Measurements from ENCODE around the gene C2CD4D. TPM values are rescaled to one million over a fixed set of nuclear protein-coding genes. Genes with fewer than 3 reads are reported as not detected.

Gene C2CD4D
- total and polyA plus RNA-seq, 8 donors: 0.26 to 0.92 (median 0.52) TPM

DNA sequence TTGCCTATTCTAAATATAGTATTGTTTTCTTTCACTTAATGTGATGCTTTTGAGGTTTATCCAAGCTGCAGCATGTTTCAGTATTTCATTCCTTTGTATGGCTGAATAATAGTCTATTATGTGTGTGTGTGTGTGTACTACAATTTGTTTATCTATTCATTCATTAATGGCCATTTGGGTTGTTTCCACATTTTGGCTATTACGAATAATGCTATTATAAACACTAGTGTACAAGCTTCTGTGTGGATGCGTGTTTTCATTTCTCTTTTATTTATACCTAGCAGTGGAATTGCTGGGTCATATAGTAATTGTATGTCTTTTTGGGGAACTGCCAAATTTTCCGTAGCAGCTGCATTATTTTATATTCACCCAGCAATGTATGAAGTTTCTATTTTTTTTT, 28.9 kb upstream of the C2CD4D start:
- H3K9me3 ChIP-seq: no peaks in the 10 kb centered on the region
- peaks cover 0 to 3% of the 10 kb centered on the region in 2 donors for H3K36me3 ChIP-seq
- no peaks in the 10 kb centered on the region for H3K27me3 ChIP-seq
- intact Hi-C loops (cut with DNase I): no loop called here
- DNase-seq (peak in 2 of 4 donors; percentile 83 to 87), ATAC-seq (no peak)
- H3K4me1 ChIP-seq: peaks cover 0 to 5% of the 10 kb centered on the region in 2 donors
- peak overlapping the region in 1 of 2 donors; percentile 49 for H3K27ac ChIP-seq
- no peak overlapping the region for H3K4me3 ChIP-seq
- no peak for TF ChIP-seq CTCF (IDR thresholded peaks at IDR 0.05)

- H3K4me1 ChIP-seq: peaks cover 0 to 5% of the 10 kb centered on the region in 2 donors
Observed at GRCh38 chr1:151867765-151868411, 28.3 kb upstream of the C2CD4D start.

GRCh38 chr1:151867321-151867720, 27.7 kb upstream of the C2CD4D start:
- Histone ChIP-seq H3K9me3 (no peaks in the 10 kb centered on the region), H3K4me1 (peaks cover 0 to 5% of the 10 kb centered on the region in 2 donors), H3K36me3 (no peaks in the 10 kb centered on the region), H3K27me3 (no peaks in the 10 kb centered on the region), H3K4me3 (no peak overlapping the region), H3K27ac (no peak overlapping the region)
- DNase-seq (no peak), ATAC-seq (peak; percentile 35)
- intact Hi-C loops (cut with DNase I): no loop called here
- TF ChIP-seq CTCF (IDR thresholded peaks at IDR 0.05): no peak

More at GRCh38 chr1:151867765-151868411, 28.3 kb upstream of the C2CD4D start:
- intact Hi-C loops (cut with DNase I): no loop called here
- Histone ChIP-seq H3K4me3 (no peak overlapping the region), H3K9me3 (no peaks in the 10 kb centered on the region), H3K36me3 (no peaks in the 10 kb centered on the region), H3K27ac (peak overlapping the region in 1 of 2 donors; percentile 49), H3K27me3 (no peaks in the 10 kb centered on the region)
- DNase-seq (no peak), ATAC-seq (peak; percentile 33)
- TF ChIP-seq CTCF (IDR thresholded peaks at IDR 0.05): no peak

- Histone ChIP-seq H3K36me3 (no peaks in the 10 kb centered on the region), H3K27me3 (no peaks in the 10 kb centered on the region), H3K27ac (no peak overlapping the region), H3K9me3 (no peaks in the 10 kb centered on the region), H3K4me1 (peaks cover 0 to 5% of the 10 kb centered on the region in 2 donors), H3K4me3 (no peak overlapping the region)
- ATAC-seq (no peak), DNase-seq (no peak)
- TF ChIP-seq CTCF (IDR thresholded peaks at IDR 0.05): no peak
- intact Hi-C loops (cut with DNase I): no loop called here
Observed at GRCh38 chr1:151864411-151864810, 24.8 kb upstream of the C2CD4D start.

GRCh38 chr1:151862604-151863003, 23.0 kb upstream of the C2CD4D start:
- TF ChIP-seq CTCF (IDR thresholded peaks at IDR 0.05): no peak
- Histone ChIP-seq H3K27me3 (no peaks in the 10 kb centered on the region), H3K27ac (no peak overlapping the region), H3K4me1 (peaks cover 0 to 9% of the 10 kb centered on the region in 2 donors), H3K9me3 (no peaks in the 10 kb centered on the region), H3K4me3 (no peak overlapping the region), H3K36me3 (no peaks in the 10 kb centered on the region)
- no peak for DNase-seq
- intact Hi-C loops (cut with DNase I): no loop called here
- no peak for ATAC-seq

Measured in left lung (tissue), 10 donors.